Measurements from ENCODE around the gene TNFRSF1A.
A peak's percentile ranks its signal among the peaks of the same experiment; 100 is the strongest.

The TNFRSF1A gene

DNA sequence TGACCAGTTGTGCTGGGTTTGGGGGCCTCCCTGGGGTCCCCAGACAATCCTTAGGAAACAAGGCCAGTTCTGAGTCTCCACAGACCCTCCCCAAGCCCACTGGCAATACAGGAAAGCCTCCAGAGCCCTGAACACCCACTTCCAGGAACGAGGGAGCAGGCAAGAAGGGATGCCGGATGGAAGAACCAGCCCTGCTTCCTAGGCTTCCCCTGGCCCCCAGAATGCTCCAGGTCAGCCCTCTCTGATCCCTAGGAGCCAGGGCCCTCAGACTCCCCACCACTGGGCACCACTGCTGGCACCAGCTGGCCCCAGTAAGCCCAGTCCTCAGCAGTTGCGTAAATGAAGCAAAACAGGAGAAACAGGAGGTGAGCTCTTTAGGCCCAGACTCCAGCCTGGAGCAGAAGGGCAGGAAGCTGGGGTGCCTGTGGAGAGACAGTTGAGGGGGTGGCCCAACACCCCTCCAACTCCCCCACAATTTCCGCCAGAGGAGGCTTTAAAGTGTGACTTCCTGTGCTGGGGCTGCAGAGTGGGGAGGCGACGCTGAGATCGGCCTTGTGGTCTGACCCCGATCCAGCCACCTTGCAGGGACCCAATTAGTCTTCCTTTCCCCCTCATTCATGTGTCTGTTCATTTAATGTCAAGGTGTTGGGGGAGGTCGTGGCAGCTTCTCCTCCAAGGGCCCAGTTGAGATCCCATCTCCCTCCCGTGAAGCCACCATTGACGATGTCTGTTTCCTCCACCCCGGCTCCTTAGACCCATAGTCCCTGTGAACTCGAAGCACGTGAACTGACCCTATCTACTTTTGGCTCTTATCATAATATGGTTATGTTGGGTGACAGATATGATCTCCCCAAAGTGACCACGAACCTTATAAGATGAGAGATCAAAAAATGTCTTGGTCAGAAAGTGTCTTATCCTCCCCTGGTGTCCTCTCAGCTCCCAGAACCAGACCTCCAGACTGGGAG, 4.7 kb downstream of the TNFRSF1A start:
- DNase-seq (ENCODE audit: low read depth in 2 of 2) = no peak

DNA sequence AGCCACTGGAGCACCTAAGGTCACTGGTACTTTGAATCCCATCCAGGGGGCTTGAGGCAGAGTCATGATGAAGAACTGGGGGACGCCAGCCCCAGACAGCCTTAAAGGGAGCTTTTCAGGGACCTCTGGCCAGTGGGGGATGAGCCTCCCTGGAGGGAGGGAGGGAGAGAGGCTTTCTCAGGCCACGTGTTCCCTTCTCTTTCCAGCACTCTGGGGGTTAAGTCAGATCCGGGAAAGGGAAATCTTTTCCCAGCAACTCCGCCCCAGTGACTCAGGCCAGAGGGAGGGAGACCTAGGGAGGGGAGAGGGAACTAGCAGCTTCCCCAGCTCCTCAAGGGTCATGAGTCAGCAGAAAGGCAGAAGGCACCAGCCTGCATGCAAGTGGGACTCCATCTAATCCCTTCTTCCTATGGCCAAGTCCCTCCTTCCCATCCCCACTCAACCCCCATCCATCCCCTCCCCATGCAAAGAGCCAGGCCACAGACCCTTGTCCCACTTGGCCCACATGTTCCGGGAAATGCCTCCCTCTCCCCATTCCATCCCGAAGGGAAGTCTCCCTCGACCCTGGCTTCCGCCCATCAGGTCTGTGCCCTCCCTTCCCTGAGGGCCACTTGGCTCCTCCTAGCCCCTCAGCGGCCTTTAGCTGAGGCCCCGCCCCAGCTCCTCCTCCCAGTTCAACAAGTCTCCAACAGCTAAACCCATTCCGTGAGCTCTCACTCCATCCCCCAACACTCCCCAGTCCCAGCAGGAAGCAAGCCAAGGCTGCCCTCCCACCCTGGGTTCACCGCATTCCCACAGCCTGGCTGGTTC, 5.6 kb downstream of the TNFRSF1A start:
- peak in 1 of 2 donors; percentile 39 for DNase-seq (ENCODE audit: low read depth in 2 of 2)

DNA sequence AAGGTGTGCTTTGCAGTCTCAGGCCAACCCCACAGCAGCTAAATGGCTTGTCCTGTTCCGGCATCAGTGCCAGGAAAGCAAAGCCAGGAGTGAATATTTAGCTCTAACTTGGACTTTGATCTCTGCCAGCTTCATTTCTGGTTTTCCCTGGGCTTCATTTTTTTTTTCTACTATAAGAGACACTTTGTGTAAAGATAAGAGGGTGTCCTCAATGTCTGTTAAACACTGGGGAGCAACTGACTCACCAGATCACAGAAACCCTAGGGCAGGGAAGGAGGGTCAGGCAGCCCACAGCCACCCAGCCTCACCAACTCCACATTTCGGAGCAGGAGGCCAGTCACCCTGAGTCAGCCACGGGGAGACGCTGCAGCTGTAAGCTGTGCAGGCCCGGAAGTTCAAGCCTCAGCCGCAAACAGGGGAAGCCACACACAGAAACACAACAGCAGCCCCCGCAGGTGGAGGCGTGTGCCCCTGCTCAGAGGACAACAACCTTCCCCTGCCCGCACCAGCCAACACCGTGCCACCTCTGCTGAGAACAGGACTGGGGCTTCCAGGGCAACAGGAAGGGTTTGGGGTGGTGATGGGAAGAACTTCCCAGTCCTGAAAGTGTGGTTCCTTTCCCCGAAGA, 6.3 kb downstream of the TNFRSF1A start:
- peak; percentile 69 to 83 for DNase-seq (ENCODE audit: low read depth in 2 of 2)

DNA sequence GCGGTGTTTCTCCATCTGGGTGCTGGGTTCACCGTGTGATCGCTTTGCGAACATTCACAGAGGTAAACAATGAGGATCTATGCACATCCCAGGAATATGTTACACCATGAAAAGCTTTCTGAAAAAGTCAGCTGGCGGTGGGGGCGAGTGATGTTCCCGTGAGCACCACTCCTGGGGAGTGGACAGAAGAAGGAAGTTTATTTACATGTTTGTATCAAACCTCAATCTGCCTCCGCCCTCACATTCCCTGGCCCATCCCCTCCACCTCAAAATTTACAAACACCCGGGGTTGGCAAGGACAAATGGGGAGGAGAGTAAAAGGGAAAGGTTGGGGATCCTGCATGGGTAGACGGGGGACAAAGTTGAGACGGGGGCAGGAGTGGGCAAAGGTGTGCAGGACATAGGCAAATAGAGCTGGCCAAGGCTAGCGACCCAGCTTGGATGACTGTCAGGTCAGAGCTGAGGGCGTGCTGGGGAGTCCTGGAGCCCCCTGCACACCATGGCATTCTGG, 6.9 kb downstream of the TNFRSF1A start:
- no peak for DNase-seq (ENCODE audit: low read depth in 2 of 2)

DNA sequence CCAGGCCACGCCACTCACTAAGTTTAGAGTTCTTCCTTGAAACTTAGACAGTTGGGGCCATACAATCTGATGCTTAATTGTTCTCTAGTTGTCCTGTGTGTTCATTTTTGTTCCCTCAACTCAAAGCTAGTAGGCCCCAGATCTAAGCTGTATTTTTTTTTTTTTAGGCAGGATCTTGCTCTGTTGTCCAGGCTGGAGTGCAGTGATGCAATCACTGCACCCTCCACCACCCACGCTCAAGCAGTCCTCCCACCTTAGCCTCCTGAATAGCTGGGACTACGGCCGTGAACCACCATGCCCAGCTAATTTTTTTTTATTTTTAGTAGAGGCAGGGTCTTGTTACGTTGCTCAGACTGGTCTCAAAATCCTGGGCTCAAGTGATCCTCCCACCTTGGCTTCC, 7.5 kb downstream of the TNFRSF1A start:
- DNase-seq (ENCODE audit: low read depth in 2 of 2) = no peak

DNA sequence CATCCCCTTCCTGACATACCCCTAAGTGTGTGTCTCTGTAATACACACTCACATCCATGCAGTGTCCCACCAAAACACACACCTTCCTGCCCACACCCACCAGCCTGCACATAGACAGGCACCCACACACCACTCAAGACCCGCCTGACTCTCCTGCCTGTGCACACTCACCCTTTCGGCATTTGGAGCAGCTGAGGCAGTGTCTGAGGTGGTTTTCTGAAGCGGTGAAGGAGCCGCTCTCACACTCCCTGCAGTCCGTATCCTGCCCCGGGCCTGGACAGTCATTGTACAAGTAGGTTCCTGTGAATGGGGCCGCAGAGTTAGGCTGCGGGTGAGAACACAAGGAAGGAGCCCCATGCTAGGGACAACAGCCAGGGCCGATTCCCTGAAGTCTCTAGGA, 8.3 kb downstream of the TNFRSF1A start:
- no peak for DNase-seq (ENCODE audit: low read depth in 2 of 2)

DNA sequence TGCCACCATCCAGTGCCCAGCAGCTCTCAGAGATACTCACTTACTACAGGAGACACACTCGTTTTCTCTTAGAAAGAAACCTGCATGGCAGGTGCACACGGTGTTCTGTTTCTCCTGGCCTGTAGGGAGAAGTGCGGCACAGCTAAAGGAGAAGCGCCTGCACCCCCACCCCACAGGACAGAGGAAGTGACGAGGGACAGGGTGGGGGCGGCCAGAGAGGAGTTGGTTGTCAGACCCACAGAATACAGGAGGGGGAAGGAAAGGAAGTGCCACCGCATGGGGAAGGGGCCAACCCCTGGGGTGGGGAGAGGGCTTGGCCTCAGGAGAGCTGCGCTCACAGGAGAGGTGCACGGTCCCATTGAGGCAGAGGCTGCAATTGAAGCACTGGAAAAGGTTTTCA, 8.8 kb downstream of the TNFRSF1A start:
- DNase-seq (ENCODE audit: low read depth in 2 of 2) = no peak

DNA sequence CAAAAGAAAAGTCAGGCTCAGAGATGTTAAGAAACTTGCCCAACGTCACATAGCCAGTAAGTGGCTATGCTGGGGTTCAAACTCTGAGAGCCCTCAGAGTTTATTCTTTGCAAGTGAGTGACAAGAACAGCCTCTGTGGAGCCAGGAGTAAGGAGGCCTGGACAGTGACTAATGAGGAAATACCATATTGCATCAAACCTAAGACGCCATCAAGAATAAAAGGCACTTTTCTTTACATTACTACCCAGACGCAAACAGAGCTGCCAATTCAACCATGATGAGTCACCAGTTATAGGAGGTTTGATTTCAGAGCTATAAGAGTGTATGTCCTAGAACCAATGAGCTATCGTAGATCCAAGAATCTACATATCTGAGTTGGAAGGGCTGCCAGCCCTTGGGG, 9.4 kb downstream of the TNFRSF1A start:
- no peak for DNase-seq (ENCODE audit: low read depth in 2 of 2)

DNA sequence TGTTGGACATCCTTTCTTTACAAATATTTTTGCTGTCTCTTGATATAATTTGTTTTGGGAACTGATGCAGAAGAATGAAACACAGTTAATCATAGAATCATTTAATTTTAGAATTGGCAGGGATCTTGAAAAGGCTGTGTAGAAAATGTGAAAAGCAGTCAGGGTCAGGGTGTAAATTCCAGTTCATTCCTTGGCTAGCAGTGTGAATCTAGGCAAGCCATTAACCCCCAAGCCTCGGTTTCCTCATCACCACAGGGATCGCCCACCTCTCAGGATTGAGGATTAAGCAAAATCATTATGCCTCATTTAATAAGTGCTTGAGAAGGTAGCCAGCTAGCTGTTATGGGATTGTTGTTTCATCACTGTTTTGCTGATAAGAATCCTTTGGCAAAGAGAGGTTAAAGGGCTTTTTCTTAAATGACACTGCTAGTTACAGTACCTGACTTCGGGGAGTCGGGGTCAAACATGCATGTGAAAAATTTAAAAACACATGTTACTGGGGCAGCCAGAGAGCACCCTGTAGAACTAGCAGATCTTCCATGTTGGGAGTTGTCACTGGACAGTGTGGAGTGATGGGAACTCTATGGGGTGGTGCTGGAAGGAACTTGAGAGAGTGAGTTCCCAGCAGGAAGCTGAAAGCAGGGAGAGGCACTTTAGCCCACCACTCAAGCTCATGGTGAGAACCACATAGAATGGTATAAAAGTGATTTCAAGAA, 10.7 kb downstream of the TNFRSF1A start:
- no peak for DNase-seq (ENCODE audit: low read depth in 2 of 2)

DNA sequence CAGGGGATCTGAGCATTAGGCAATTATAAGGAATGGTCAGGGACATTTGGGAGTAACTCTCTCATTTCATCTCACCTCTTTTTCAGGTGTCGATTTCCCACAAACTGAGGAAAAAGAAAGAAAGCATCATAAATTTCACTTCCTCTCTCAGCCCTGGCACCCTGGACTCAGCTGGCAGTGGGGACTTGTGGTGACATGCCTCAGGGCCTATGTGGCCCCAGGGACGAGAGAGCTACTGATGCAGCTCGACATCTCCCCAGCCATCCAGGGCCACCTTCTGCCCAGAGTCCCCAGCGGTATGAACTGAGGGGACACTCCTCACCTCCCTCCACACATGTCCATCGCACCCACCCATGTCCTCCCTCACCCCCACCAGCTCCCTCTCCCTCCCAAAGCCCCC, 11.7 kb downstream of the TNFRSF1A start:
- DNase-seq (ENCODE audit: low read depth in 2 of 2) = no peak

DNA sequence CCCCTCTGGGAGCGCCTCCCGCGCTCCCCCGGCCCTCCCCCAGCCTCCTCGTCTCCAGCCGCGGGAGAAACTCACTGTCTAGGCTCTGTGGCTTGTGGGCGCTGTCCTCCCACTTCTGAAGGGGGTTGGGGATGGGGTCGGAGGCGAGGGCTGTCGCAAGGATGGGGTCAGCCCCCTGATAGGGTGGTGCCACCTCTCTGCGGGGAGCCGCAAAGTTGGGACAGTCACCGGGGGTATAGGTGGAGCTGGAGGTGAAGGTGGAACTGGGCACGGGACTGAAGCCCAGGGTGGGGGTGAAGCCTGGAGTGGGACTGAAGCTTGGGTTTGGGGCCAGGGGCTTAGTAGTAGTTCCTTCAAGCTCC, 12.2 kb downstream of the TNFRSF1A start:
- no peak for DNase-seq (ENCODE audit: low read depth in 2 of 2)

DNA sequence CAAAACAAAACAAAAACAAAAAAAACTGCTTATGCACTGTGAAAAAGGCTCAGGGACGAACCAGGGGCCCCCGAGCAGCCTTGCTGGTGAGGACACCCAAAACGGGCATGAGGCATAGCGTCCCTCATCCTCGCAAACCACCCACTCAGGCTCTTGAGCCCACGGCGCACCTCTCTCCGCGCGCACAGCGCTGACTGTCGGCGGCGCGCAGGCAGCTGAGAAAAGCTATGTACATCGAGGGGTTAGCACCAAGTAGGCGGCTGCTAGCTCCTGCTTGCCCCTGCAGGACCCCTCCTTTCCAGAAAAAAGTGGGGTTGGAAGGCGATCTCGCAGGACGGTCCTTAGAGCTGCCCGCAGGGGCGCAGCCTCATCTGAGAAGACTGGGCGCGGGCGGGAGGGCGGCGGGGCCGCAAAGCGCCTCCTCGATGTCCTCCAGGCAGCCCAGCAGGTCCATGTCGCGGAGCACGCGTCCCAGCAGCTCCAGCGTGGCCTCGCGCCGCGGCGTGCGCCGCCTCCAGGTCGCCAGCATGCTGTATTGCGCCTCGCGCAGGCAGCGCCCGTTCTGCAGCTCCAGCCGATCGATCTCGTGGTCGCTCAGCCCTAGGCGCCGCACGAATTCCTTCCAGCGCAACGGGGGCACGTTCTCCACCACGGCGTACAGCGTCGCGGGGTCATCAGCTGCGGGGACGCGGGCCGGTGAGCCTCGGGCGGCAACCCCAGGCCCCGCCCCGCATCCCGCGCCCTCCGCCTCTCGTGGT, 12.8 kb downstream of the TNFRSF1A start:
- no peak for DNase-seq (ENCODE audit: low read depth in 2 of 2)

DNA sequence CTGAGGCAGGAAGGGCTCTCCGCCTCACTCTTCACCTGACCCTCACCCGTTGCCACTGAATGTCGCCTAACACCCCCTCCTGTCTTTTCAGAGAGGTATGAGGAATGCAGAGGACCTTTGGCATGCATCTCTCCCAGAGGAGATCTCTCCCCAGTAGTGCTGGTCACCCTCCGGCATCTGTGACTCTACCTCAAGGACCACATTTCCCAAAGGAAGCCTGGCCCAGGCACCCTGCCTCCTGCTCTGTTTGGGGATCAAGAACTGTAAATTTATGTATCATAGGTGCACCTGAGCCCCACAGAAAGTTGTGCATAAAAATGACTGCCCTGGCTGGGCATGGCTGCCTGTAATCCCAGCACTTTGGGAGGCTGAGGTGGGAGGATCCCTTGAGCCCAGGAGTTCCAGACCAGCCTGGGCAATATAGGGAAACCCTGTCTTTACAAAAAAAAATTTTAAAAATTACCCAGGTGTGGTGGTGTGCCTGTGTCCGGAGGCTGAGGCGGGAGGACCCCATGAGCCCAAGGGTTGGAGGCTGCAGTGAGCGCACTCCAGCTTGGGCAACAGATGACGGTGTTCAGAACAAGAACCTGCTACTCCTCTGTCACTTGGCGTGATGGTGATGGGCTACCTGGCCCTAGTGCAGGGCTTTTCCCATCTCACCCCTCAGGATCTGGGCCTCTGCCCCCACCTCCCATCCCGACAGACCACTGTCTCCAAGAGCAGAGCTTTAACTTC, 13.7 kb downstream of the TNFRSF1A start:
- no peak for DNase-seq (ENCODE audit: low read depth in 2 of 2)

DNA sequence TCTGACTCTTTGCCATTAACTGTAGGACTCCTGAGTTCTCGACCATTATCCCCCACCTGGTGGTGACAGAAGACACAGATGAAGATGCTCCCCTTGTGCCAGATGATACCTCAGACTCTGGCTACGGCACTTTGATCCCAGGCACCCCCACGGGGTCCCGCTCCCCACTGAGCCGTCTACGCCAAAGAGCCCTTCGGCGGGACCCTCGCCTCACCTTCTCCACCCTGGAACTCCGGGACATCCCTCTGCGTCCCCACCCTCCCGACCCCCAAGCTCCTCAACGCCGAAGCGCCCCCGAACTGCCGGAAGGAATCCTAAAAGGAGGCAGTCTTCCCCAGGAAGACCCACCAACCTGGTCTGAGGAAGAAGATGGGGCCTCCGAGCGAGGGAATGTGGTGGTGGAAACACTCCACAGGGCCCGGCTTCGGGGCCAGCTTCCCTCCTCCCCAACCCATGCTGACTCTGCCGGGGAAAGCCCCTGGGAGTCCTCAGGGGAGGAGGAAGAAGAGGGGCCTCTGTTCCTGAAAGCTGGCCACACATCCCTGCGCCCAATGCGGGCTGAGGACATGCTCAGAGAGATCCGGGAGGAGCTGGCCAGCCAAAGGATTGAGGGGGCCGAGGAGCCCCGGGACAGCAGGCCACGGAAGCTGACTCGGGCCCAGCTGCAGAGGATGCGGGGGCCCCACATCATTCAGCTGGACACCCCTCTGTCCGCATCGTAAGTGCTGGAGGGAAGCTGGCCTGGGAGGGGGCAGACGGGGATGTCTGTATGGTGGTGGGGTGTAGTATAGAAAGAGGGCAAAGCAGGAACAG, 14.4 kb downstream of the TNFRSF1A start:
- no peak for DNase-seq (ENCODE audit: low read depth in 2 of 2)

DNA sequence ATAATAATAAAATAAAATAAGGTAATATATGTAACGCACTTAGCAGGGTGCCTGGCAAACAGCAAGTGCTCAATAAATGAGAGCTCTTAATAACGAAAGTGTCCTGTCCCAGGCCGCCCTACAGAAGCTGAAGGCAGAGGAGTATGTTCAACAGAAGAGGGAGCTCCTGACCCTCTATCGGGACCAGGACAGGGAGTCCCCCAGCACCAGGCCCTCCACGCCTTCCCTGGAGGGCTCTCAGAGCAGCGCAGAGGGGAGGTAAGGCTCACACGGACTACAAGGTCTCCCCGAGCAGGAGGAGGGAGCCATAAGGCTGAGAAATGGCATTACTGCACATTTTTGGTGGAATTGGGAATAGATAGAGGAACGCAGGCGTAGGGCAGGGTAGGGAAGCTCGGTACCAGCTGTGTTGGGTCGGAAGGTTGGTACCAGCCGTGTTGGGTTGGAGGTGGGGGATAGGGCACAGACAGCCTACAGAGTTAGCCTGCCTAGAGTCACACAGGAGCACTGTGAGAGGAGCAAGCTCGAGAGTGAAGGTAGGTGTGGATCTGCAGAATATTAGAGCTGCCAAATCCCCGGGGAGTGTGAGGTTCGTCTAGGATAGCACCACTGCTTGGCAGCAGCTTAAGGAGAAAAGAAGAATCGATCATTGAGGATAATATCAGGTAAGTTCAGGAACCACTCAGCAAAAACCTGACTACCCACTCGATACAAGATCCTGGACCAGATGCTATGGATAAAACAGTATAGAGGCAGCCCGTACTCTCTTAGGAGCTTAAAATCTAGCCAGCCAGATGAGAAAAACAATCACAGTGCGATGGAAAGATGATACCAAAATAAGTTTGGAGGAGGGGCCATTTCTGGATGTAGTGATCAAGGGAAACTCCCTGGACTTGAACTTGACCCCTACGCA, 15.3 kb downstream of the TNFRSF1A start:
- no peak for DNase-seq (ENCODE audit: low read depth in 2 of 2)

DNA sequence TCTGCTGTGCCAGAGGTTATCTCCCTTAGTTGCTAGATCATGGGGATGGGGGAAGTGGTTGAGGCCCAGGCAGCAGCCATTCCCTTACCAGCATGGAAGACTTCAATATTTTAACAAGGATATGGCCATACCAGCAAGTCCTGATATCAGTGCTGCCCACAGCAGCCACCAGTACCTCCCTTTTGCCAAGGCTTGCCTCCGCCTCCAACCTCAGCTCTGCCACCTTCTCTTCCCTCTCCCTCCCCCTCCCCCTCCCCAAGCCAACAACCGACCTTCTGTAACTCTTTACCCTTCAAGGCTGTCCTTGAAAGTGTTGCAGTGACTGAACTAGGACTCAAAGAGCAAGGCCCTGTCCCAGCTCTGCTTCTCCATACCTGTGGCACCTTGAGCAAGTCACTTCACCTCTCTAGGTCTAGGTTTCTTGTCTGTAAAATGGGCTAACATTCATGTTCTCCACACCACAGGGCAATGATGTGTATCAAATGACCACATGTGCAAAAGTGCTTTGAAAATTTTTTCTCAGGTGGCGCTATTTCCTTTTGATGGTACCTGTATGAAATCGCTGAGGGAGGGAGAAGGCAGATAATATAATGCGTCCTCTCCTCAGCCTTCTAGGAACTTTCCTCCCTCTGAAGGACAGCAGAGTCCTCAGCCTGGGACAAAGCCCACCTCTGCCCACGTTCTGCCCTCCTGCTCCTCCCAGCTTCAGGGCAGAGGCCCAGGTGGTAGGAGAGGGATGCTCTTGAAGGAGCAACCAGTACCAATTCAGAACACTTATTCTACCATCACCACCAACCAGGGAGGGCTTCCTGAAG, 16.7 kb downstream of the TNFRSF1A start:
- DNase-seq (ENCODE audit: low read depth in 2 of 2) = no peak

DNA sequence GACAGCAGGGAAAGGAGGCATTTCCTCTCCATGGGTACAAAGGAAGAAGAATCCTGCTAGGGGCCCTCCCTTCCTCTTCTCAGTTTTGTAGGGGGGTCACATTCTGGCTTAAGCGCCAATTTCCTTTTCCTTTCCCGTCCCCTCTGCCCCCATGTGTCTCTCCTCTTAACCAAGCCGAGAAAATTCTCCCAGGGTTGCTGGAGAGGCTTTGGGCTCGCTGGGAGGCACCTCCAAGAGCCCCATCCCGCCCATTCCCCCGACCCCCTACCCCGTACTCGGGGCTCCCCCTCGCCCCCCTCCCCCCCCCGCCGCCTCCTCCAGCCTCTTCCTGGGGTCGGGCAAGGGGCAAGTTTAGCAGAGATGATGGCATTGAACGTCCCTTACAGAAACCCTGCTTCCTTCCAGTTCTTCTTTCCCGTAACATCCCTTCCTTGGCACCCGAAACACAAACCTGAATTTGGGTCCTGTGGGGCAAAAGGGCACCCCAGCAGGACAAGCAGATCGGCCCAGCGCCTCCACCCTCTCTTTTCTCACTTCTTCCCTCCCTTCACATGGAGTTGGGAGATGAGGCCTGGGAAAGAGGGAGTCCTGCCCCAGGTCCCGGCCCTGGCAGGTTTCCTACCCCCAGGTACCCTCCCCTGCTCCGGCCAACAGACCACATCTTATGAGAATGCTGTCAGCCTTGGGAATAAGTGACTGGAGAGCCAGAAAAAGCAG, 17.7 kb downstream of the TNFRSF1A start:
- DNase-seq (ENCODE audit: low read depth in 2 of 2) = no peak

All from stimulated activated CD4-positive, alpha-beta T cell treated with anti-CD3 and anti-CD28 coated beads, Interleukin-1b, Interleukin-23, amount 100 ng/mL, for 4 hours (primary cell).